GM21447 (cell line): ENCODE data around the gene SPRR4.
"Not testable (repeated sequence)": the region's sequence is repeated elsewhere in the genome, so short reads cannot be mapped to it uniquely, and the experiment has no call there.

Experiments used
- ATAC-seq: cut with Tn5 transposase; IDR thresholded peaks from one replicate; pipeline ENCODE4 v1.9.1; 2021; ENCODE audit not compliant: unreplicated experiment

Gene SPRR4

DNA sequence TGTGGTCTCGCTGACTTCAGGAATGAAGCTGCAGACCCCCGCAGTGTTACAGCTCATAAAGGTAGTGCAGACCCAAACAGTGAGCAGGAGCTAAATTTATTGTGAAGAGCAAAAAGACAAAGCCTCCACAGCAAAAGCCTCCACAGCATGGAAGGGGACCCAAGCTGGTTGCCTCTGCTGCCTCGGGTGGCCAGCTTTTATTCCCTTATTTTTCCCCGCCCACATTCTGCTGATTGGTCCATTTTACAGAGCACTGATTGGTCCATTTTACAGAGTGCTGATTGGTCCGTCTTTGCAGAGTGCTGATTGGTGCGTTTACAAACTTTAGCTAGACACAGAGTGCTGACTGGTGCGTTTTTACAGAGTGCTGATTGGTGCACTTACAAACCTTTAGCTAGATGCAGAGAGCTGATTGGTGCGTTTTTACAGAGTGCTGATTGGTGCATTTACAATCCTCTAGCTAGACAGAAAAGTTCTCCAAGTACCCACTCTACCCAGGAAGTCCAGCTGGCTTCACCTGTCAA is 40.8 kb downstream of the SPRR4 start:
- ATAC-seq = not testable (repeated sequence)

- ATAC-seq = not testable (repeated sequence)
These were observed 51.4 kb downstream of the SPRR4 start for GRCh38 chr1:153021829-153022228.
